Frontal cortex (tissue), 4 donors: ENCODE results near the gene MYO16. TPM values are rescaled to one million over a fixed set of nuclear protein-coding genes. Genes with fewer than 3 reads are reported as not detected.
"Not testable (repeated sequence)": the region's sequence is repeated elsewhere in the genome, so short reads cannot be mapped to it uniquely, and the experiment has no call there.

Experiments used
- DNase-seq, 2 donors: peaks; one replicate each; pipeline ENCODE4 v3.0.0; 2012; ENCODE audit warnings: low spot score in 2 of 2
- FAIRE-seq: peaks from 2 replicates; lab custom pipeline; 2012; peaks lifted over from hg19 to GRCh38; lab: Jason Lieb, UNC
- total RNA-seq: library from RNA; depleted of rRNA; stranded (reverse); fragments of >200 nt; gene quantifications from one replicate; pipeline ENCODE4 v1.2.3, GENCODE V29; 2014
- donor health status: control.
- donor health status: control.
- donor health status: control.

MYO16 gene
- total RNA-seq, 1 donor from 2014 or later: 95.0 TPM

DNA sequence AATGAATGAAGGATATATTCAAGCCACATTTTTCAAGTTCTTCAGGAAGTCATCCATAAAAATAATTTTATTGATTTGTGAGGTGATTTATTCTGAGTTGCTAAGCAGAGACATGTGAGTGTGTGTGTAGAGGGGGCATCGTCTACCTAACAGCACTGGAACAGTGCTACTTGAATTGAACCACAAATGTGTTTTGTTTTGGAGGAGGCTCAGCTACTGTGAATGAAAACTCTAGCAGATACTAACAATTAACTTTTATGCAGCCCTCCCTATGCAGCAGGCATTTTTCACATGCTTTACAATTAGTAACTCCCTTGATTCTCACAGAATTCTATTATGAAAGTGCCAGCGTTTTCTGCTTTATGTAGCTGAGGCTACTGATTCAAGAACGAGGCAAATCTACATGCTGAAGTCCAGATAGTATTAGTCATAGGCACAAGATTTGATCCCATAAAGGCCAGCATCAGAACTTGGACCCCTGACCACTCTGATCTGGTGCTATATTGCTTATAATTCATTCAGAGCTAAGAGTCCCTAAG lies 103.7 kb downstream of the MYO16 start:
- FAIRE-seq (no peak), DNase-seq (no peak)

DNA sequence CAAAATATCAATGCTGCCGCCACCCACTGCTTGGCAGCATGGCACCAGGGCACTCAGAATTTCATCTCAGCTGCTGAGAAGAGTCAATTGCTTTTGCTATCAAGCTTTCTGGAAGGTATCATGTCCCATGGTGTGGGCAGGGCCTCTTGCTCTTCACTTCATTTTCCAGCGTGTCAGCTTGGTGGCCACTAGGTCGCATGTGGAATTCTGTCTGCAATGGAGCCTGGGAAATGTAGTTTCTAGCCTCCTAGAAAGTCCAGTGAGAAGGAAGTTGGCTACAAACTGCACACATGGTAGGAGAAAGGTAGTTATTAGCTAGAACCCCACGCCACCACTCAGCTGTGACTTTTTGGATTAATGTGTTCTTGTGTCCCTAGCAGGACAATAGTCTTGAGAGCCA lies 105.3 kb downstream of the MYO16 start:
- DNase-seq (no peak), FAIRE-seq (no peak)

GRCh38 chr13:108741930-108742329 lies 112.5 kb downstream of the MYO16 start:
- DNase-seq: no peak
- no peak for FAIRE-seq

GRCh38 chr13:108742701-108743451 lies 113.5 kb downstream of the MYO16 start:
- DNase-seq (no peak), FAIRE-seq (no peak)

DNA sequence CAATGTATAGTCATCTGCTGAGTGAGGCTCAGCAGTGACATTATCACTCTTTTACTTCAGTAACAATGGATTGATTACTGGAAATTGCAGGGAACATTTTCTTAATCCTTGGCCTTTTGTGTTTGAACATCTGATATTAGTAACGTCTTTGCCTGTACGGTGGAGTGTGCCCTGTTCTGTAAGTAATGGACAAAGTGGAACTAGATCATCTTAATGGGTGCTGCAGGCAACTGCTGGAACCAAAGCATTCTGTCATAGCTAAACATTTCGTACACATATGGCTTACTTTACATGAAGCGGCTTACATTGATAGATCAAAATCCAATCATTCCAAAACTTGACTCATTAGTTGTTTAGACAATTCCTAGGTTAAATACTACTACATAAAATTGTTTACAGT lies 114.1 kb downstream of the MYO16 start:
- FAIRE-seq (no peak), DNase-seq (no peak)

GRCh38 chr13:108747843-108748242 lies 118.4 kb downstream of the MYO16 start:
- FAIRE-seq (no peak), DNase-seq (no peak)

DNA sequence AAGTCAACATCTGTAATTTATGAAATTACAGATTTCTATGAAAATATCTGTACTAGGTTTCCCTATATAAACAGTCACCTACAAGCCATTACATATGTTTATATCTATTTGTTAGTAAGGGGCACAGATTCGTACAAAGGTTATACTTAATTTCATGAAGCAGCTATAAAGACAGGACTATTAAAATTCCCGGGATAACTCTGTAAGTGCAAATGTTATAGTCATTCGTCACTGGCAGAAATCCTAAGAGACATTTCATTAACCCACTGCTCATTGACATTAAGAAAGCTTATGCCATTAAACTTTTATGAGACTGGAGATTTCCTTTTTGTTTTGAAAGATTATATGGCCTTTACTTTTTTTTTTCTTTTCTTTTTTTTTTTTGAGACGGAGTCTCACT lies 122.9 kb downstream of the MYO16 start:
- FAIRE-seq (no peak), DNase-seq (no peak)

- no peak for FAIRE-seq
- no peak for DNase-seq
These were observed 125.7 kb downstream of the MYO16 start for GRCh38 chr13:108755083-108755482.

- DNase-seq (no peak), FAIRE-seq (no peak)
These were observed 130.7 kb downstream of the MYO16 start for GRCh38 chr13:108760129-108760528.

- no peak for DNase-seq
- no peak for FAIRE-seq
These were observed 131.1 kb downstream of the MYO16 start for GRCh38 chr13:108760541-108760940.

DNA sequence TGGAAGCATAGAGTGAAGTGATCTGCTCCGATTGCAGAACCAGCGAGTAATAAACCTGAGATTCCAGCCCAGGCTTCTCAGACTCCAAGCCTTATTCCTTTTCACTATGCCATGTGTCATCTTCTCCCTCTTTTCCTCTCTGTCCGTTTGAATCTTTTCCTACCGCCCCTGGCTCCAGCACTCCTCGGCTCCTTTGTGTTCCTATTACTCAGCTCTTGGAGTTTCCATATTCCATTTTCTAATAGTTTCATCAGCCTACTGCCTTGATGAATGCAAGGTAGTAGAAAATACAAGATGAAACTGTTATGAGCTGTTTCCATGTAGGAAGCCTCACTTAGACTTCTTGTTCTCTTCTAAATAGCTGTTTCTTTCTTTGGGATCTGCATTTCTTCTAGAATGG lies 138.6 kb downstream of the MYO16 start:
- no peak for FAIRE-seq

DNA sequence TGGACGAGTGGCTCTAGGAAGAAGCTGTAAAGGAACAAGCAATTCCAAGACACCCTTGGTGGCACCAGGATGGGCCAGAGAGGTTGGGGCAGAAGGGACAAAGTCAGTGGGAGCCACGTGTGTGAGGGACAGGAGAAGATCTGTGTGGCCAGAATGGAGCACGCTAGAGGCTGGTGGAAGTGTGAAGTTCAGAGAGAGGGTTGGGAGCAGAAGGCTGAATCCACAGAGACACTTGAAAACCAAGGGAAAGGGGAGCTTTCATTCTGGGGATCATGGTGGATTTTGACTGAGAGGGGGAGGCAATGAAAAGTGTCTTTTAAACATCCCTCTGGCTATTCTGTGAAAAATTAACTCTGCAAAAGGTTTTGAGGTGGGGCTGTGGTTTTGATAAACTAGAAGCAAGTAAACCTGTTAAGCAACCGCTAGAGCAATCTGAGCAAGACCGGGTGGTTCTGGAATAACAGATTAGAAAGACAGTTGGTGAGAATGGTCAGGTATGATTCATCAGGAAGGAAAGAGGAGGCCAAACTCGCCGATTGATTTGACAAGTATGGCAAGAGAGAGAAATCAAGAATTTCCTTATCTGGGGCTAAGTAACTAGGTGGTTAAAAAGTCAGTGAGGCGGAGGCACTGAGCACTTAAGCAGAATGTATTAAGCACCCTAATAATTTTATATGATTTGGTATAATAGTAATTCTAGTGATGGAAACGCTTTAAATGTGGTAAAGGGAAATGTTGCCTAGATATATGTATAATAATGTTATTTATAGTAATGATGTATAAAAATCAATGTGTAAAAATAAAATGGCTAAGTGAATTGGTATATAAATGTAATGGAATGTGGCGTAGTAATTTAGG lies 140.0 kb downstream of the MYO16 start:
- DNase-seq (no peak), FAIRE-seq (no peak)

More for the DNA sequence above, 138.6 kb downstream of the MYO16 start:
- no peak for DNase-seq

GRCh38 chr13:108775597-108775996 lies 146.2 kb downstream of the MYO16 start:
- no peak for DNase-seq
- FAIRE-seq: no peak

- FAIRE-seq: no peak
- DNase-seq: no peak
These were observed 147.2 kb downstream of the MYO16 start for GRCh38 chr13:108776650-108777049.

GRCh38 chr13:108777421-108778420 lies 148.3 kb downstream of the MYO16 start:
- no peak for DNase-seq

DNA sequence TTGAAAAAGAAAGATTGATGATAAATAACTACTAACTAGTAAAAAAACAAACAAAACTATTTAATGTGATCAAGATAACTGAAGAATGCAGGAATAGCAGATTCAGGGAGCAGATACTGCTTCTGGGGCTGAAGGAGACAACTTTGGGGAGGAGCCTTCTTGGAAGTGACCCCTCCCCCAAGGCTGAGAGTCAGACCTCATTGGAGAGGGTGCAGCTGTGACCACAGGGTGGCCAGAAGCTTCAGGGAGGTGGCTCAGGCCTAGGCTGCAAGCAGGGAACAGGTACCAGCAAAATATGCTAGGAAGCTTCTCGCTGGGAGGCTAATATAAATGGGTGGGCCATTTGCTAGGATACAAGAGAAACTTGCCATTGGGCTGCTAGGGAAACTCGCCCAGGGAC lies 149.9 kb downstream of the MYO16 start:
- DNase-seq (no peak), FAIRE-seq (no peak)

More at GRCh38 chr13:108777421-108778420, 148.3 kb downstream of the MYO16 start:
- FAIRE-seq: no peak

DNA sequence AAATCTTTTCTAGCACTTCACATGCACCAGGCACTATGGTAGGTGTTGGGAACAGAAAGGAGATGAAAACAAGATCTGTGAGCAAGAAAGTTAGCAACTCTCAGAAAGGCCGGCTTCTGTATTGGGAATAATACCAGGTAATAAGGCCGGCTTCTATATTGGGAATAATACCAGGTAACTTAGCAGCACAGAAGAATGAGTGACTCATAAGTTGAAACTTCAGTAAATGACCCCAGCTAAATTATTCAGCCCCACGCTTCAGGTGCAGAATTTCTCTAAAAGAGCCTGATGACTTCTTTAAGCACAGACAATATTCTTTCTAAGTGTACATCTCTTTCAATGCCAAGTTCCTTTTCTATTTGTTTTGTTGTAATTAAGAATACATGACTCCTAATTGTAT lies 151.3 kb downstream of the MYO16 start:
- DNase-seq (no peak), FAIRE-seq (no peak)

- no peak for DNase-seq
- no peak for FAIRE-seq
These were observed 151.9 kb downstream of the MYO16 start for GRCh38 chr13:108781312-108781711.

DNA sequence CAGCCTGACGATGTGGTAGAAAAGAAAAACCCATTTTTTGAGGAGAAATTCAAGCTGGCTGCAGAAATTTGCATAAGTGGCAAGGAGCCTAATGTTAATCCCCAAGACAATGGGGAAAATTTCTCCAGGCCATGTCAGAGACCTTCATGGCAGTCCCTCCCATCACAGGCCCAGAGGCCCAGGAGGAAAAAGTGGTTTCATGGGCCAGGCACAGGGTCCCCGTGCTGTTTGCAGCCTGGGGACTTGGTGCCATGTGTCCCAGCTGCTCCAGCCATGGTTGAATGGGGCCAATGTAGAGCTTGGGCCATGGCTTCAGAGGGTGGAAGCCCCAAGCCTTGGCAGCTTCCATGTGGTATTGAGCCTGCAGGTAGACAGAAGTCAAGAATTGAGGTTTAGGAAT lies 153.1 kb downstream of the MYO16 start:
- FAIRE-seq, DNase-seq: not testable (repeated sequence)

DNA sequence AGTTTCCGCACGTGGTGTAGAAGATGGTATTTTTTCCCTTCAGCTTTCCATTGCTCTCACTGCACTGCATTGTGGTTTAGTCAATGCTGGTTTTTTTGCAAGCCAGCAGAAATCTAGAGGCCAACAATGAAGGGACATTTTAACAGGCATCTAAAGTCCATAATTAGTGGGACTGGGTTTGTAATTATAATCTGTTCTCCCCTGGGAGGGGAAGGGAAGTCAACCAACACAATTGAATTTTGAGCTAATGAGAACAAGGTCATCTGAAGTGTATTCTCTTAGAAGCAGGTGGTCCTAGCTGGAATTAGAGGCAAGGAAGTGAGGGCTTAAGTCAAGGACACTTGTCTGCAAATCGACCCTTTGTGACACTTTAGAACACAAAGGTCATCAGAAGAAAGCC lies 156.4 kb downstream of the MYO16 start:
- FAIRE-seq (no peak), DNase-seq (no peak)
